Mesendoderm (in vitro differentiated cells): ENCODE data around the gene LCP2.

Experiments used
- DNase-seq: peaks from one replicate; pipeline ENCODE4 v3.0.0; 2013
- H2AK5ac ChIP-seq: 2 replicates; pipeline ENCODE4 v1.6.1; 2013; ENCODE audit warnings: low read length, inconsistent platforms
- H2BK120ac ChIP-seq: 2 replicates; pipeline ENCODE4 v1.6.1; 2013; ENCODE audit warnings: low read depth, mild to moderate bottlenecking, low read length, moderate library complexity, mixed read lengths
- H2BK15ac ChIP-seq: replicated peaks from 2 replicates; pipeline ENCODE4 v1.6.1; 2013; ENCODE audit warnings: low read depth, mild to moderate bottlenecking, moderate library complexity
- H2BK5ac ChIP-seq: 2 replicates; pipeline ENCODE4 v1.6.1; 2013; ENCODE audit warnings: low read length, inconsistent platforms
- H3K18ac ChIP-seq: 2 replicates; pipeline ENCODE4 v1.6.1; 2013; ENCODE audit warnings: mild to moderate bottlenecking, low read length, mixed read lengths
- H3K23ac ChIP-seq: one replicate; pipeline ENCODE4 v1.6.1; 2013; ENCODE audit warnings: low read length
- H3K27ac ChIP-seq: 2 replicates; pipeline ENCODE4 v1.5.1; 2013; ENCODE audit warnings: low read depth, mild to moderate bottlenecking, inconsistent platforms, low read length, moderate library complexity
- H3K27me3 ChIP-seq: 2 replicates; pipeline ENCODE4 v1.6.1; 2013; ENCODE audit warnings: low read length, control low read depth, mild to moderate bottlenecking, inconsistent platforms; ENCODE audit not compliant: insufficient read depth, poor library complexity
- H3K36me3 ChIP-seq: 2 replicates; pipeline ENCODE4 v1.6.1; 2013; ENCODE audit warnings: low read length, inconsistent platforms; ENCODE audit not compliant: control insufficient read depth, insufficient read depth
- H3K4ac ChIP-seq: one replicate; pipeline ENCODE4 v1.6.1; 2013; ENCODE audit warnings: low read depth, mild to moderate bottlenecking, low read length, moderate library complexity
- H3K4me1 ChIP-seq: 2 replicates; pipeline ENCODE4 v1.6.1; 2013; ENCODE audit warnings: low read depth, low read length, inconsistent platforms; ENCODE audit not compliant: control insufficient read depth
- H3K4me2 ChIP-seq: 2 replicates; pipeline ENCODE4 v1.6.1; 2013; ENCODE audit warnings: low read length
- H3K4me3 ChIP-seq: 2 replicates; pipeline ENCODE4 v1.5.1; 2013; ENCODE audit warnings: mild to moderate bottlenecking, low read length
- H3K56ac ChIP-seq: one replicate; pipeline ENCODE4 v1.6.1; 2013; ENCODE audit warnings: low read length
- H3K79me1 ChIP-seq: 2 replicates; pipeline ENCODE4 v1.6.1; 2013; ENCODE audit warnings: low read length, inconsistent platforms
- H3K79me2 ChIP-seq: 2 replicates; pipeline ENCODE4 v1.6.1; 2013; ENCODE audit warnings: mild to moderate bottlenecking, low read length; ENCODE audit not compliant: control insufficient read depth, insufficient read depth
- H3K9ac ChIP-seq: 2 replicates; pipeline ENCODE4 v1.6.1; 2013; ENCODE audit warnings: low read length, inconsistent platforms
- H4K5ac ChIP-seq: one replicate; pipeline ENCODE4 v1.6.1; 2013; ENCODE audit warnings: low read length
- H4K8ac ChIP-seq: one replicate; pipeline ENCODE4 v1.6.1; 2013; ENCODE audit warnings: low read depth, mild to moderate bottlenecking, control low read depth, low read length, moderate library complexity
- WGBS: extraction: QIAGEN DNeasy Blood & Tissue Kit; methylation state at CpG from one replicate; pipeline ENCODE4 v1.1.7; 2013; ENCODE audit warnings: low lambda C conversion rate, missing lambda C conversion rate; ENCODE audit not compliant: insufficient coverage; ENCODE audit errors: extremely low coverage; 5-methylcytosine and 5-hydroxymethylcytosine counted together

Gene LCP2

DNA sequence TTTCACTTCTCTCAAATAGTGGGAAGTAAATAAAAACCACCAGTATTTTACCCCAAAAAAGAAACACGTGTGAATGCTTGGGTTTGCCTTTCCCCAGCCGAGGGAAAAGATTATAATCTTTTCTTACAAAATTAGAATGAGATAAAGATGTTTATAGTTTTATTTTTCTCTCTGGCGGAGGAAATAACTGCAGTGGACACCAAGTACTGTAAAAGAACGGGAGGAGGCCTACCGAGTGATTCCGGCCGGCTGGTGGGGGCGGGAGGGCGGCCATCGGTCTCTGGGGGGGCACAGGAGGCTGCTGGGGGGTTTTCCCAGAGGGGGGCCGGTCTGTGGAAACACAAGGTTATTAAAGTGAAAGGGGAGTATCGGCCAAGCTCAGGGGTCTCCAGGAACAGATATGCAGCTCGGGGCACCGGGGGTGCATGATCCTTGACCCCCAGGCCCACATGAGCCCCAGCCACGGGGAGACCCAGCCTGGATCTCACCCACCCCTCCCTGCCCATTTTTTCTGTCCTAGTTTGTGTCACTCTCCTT lies 29.4 kb downstream of the LCP2 start:
- Histone ChIP-seq H2BK15ac (no peak overlapping the region), H3K9ac (no peak overlapping the region), H2BK5ac (no peak overlapping the region), H3K27me3 (no peaks in the 10 kb centered on the region), H3K36me3 (no peaks in the 10 kb centered on the region), H4K8ac (no peak overlapping the region), H3K27ac (no peak overlapping the region), H3K4ac (no peak overlapping the region), H3K4me3 (no peak overlapping the region), H3K79me2 (no peaks in the 10 kb centered on the region), H4K5ac (no peak overlapping the region), H2BK120ac (no peak overlapping the region), H3K4me1 (no peaks in the 10 kb centered on the region), H3K4me2 (no peak overlapping the region), H3K18ac (no peak overlapping the region), H2AK5ac (no peak overlapping the region), H3K56ac (no peak overlapping the region), H3K79me1 (no peaks in the 10 kb centered on the region), H3K23ac (no peak overlapping the region)
- DNase-seq = no peak
- no CpG with 5 or more reads among the region's 15 CpGs for WGBS

GRCh38 chr5:170267431-170268152 lies 30.0 kb downstream of the LCP2 start:
- no CpG with 5 or more reads among the region's 16 CpGs for WGBS
- H2BK5ac ChIP-seq = no peak overlapping the region
- H3K79me2 ChIP-seq = no peaks in the 10 kb centered on the region
- H3K4me1 ChIP-seq = no peaks in the 10 kb centered on the region
- H3K9ac ChIP-seq = no peak overlapping the region
- H2BK120ac ChIP-seq = no peak overlapping the region
- no peak overlapping the region for H4K8ac ChIP-seq
- no peaks in the 10 kb centered on the region for H3K79me1 ChIP-seq
- DNase-seq = peak; percentile 87
- H3K4me2 ChIP-seq = no peak overlapping the region
- no peak overlapping the region for H3K23ac ChIP-seq
- no peak overlapping the region for H3K4ac ChIP-seq
- H3K36me3 ChIP-seq = no peaks in the 10 kb centered on the region
- H3K27ac ChIP-seq = no peak overlapping the region
- no peak overlapping the region for H4K5ac ChIP-seq
- H2BK15ac ChIP-seq = no peak overlapping the region
- H3K4me3 ChIP-seq = no peak overlapping the region
- no peak overlapping the region for H3K56ac ChIP-seq
- H3K18ac ChIP-seq = no peak overlapping the region
- H3K27me3 ChIP-seq = no peaks in the 10 kb centered on the region
- H2AK5ac ChIP-seq = no peak overlapping the region

GRCh38 chr5:170266570-170267381 lies 30.8 kb downstream of the LCP2 start:
- no peak overlapping the region for H2BK120ac ChIP-seq
- H3K4me2 ChIP-seq = no peak overlapping the region
- no peak overlapping the region for H3K18ac ChIP-seq
- no peaks in the 10 kb centered on the region for H3K79me1 ChIP-seq
- no peak overlapping the region for H3K23ac ChIP-seq
- no peaks in the 10 kb centered on the region for H3K4me1 ChIP-seq
- WGBS = no CpG with 5 or more reads among the region's 17 CpGs
- H3K27me3 ChIP-seq = no peaks in the 10 kb centered on the region
- DNase-seq = no peak
- H3K36me3 ChIP-seq = no peaks in the 10 kb centered on the region
- no peak overlapping the region for H2BK5ac ChIP-seq
- no peak overlapping the region for H3K27ac ChIP-seq
- H3K4ac ChIP-seq = no peak overlapping the region
- no peak overlapping the region for H4K8ac ChIP-seq
- no peak overlapping the region for H3K56ac ChIP-seq
- no peak overlapping the region for H4K5ac ChIP-seq
- no peak overlapping the region for H2AK5ac ChIP-seq
- no peak overlapping the region for H3K9ac ChIP-seq
- no peaks in the 10 kb centered on the region for H3K79me2 ChIP-seq
- no peak overlapping the region for H3K4me3 ChIP-seq
- H2BK15ac ChIP-seq = no peak overlapping the region

DNA sequence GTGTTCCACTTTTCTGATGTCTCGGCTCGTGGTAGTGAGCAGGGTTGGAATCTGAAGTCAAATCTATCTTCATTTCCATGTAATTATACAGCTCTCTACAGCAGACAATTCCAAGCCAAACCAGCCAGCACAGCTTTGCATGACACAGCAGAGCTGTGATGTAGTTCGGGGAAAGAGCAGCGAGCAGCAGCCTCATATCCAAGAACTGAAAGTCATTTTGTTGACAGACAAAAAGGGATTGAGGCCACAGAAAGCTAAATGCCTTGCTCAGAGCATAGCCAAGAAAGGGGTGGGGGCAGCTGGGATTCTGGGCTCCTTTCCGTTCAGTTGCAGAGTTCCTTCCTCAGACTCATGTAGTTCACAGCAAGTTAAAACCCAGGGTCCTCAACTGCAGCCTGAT lies 32.1 kb downstream of the LCP2 start:
- Histone ChIP-seq H2BK120ac (no peak overlapping the region), H3K56ac (no peak overlapping the region), H3K36me3 (no peaks in the 10 kb centered on the region), H4K5ac (no peak overlapping the region), H3K18ac (peak overlapping the region; percentile 29), H3K27me3 (no peaks in the 10 kb centered on the region), H3K4me3 (no peak overlapping the region), H3K9ac (no peak overlapping the region), H2BK5ac (no peak overlapping the region), H3K4me1 (no peaks in the 10 kb centered on the region), H2BK15ac (no peak overlapping the region), H4K8ac (no peak overlapping the region), H2AK5ac (no peak overlapping the region), H3K79me1 (no peaks in the 10 kb centered on the region), H3K79me2 (no peaks in the 10 kb centered on the region), H3K27ac (no peak overlapping the region), H3K4ac (no peak overlapping the region), H3K4me2 (no peak overlapping the region), H3K23ac (no peak overlapping the region)
- no peak for DNase-seq
- WGBS = no CpG with 5 or more reads among the region's 5 CpGs

DNA sequence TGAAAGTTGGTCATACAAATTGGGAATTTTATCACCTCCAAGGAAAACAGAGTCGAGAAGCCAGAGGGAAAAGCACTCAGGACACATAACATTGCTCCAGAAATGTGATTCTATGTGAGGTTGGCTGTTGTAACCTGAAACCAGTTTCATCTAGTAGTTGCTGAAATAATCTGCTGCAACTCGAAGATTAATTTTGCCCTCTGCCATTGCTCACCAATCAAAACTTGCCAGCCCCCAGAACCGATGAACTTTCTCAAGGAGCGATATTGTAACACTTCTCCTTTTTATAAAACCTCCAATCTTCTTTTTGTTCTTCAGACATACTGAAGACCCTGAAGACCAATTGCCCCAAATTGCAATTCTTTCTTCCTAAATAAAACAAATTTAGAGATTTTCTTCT lies 33.7 kb downstream of the LCP2 start:
- Histone ChIP-seq H3K9ac (no peak overlapping the region), H4K5ac (no peak overlapping the region), H3K4me2 (no peak overlapping the region), H3K56ac (no peak overlapping the region), H2BK5ac (no peak overlapping the region), H3K27me3 (no peaks in the 10 kb centered on the region), H3K23ac (no peak overlapping the region), H2BK120ac (no peak overlapping the region), H3K4me3 (no peak overlapping the region), H3K36me3 (no peaks in the 10 kb centered on the region), H3K18ac (no peak overlapping the region), H2AK5ac (no peak overlapping the region), H3K79me1 (no peaks in the 10 kb centered on the region), H2BK15ac (no peak overlapping the region), H3K27ac (no peak overlapping the region), H3K4me1 (no peaks in the 10 kb centered on the region), H3K4ac (no peak overlapping the region), H4K8ac (no peak overlapping the region), H3K79me2 (no peaks in the 10 kb centered on the region)
- no peak for DNase-seq
- no CpG with 5 or more reads among the region's 4 CpGs for WGBS
